HG03066 (cell line): Measurements from ENCODE around the gene MFSD6L.
"Not testable (repeated sequence)": the region's sequence is repeated elsewhere in the genome, so short reads cannot be mapped to it uniquely, and the experiment has no call there.

Experiments used
- ATAC-seq: cut with Tn5 transposase; IDR thresholded peaks from one replicate; pipeline ENCODE4 v1.9.1; 2021; ENCODE audit warnings: low read depth; ENCODE audit not compliant: unreplicated experiment

MFSD6L gene

DNA sequence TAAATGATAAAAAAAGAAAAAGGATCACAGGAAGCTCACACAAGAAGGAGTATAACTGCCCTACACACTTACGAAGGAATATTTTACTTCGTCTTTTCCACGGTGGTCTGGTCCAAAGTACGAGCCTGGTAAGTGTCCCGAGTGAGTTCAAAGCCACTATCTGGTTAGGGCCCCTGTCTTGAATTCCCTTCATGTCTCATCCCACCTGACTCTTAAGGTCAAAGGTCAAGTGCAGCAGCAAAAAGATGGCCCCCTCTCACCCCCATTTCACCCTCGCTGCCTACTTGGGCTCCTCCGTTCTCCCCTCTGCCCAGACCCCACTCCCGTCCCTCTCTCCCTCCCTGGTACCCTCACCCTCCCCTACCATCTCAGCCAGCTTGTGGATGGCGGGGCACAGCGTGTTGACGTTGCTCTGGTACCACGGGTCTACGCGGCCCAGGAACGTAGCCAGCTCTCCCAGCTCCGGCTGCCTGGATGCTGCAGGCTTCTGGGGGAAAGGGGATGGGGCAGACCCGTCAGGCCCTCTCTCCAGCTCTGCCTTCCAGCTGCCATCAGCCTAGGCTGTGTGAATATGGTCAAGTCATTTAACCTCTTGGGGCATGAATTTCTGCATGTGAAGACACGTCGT, 27.8 kb upstream of the MFSD6L start:
- no peak for ATAC-seq

- no peak for ATAC-seq
Observed at GRCh38 chr17:8825802-8826201, 26.6 kb upstream of the MFSD6L start.

- ATAC-seq: no peak
Observed at GRCh38 chr17:8823279-8823678, 24.1 kb upstream of the MFSD6L start.

- no peak for ATAC-seq
Observed at GRCh38 chr17:8822401-8823035, 23.4 kb upstream of the MFSD6L start.

DNA sequence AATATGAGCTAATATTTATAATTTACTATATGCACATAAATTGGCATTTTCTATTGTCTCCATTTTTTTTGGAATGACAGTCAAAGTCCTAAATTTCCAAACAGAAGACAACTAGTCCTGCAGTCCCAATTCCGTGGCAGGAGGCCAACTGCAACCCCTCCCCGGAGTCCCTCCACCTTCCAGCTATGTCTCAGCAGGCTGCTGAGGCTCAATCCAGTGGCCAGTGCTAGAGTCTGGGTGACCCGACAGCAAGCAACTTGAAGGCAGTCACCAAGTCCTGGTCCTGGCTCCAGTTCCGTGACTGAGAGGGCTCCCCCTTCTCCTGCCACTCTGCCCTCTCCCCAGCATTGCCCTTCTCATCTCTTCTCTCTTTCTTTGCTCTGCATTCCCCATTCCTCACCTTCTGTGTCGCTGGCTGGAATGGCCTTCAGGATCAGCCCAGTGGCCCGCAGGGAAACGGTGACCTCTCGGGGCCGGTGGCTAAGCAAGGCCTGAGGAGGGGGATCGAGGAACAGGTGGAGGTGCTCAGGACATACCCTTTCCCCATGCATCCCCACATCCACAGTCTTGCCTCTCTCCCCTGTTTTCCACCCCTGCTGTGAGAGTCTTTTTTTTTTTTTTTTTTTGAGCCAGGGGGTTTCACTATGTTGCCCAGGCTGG, 22.4 kb upstream of the MFSD6L start:
- no peak for ATAC-seq

GRCh38 chr17:8820311-8821010, 21.3 kb upstream of the MFSD6L start:
- ATAC-seq: no peak

DNA sequence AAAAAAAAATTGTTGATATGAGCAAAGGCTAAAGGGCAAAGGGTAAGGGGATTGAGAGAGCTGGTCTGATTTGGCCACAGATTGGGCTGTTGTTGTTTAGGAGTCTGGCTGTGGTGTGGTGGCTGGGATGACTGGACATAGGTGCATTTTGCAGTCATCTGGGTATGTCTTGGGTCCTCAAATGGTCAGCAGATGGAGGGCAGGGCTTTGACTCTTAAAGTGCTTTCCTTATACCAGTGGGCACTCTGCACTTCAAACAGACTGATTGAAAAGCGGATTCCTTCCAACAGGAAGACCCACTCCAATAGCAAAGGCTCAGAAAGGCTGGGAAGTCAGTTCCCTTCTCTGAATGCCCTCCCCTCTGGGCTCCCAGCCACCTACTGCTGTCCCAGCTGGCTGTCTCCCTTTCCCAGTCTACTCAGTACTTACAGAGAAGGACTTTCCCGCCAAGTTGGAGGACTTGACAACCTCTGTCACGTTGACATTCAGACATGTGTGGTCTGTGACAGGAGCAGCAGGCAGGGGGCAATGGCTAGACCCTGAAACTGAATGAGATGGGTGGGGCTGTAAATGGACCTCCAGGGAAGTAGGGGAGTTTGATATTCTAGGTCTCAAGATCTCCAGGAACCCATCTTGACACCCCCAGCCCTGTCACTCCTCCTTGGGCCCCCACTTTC, 19.6 kb upstream of the MFSD6L start:
- no peak for ATAC-seq

GRCh38 chr17:8818047-8818446, 18.9 kb upstream of the MFSD6L start:
- ATAC-seq: no peak

DNA sequence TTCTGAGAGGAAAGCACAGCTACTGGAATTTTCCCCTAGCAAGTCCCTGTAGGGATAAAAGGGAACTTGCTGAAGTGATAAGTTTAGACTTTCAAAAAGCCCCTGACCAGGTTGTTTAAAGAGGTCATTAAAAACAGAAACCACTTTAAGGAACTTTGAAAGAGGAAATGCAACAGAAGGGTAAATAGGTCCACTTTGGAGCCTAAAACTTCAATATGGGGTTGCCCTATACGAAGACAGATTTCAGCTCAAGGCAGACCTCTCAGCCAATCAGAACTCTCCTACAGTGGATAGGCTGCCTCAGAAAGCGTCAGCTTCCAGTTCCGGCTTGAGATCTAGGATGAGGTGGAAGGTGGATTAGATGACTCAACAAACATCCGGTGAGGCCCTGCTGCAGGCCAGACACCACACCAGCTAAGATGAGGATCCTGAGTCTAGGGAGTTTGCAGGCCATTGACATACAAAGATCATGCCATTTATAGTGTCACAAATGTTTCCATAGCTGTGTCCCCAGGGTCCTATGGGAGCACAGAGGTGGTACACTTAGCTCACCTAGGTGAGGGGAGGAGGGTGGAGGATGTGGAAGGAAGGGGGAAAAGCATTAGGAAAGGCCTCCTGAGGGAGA, 7.9 kb upstream of the MFSD6L start:
- ATAC-seq: peak; percentile 86

DNA sequence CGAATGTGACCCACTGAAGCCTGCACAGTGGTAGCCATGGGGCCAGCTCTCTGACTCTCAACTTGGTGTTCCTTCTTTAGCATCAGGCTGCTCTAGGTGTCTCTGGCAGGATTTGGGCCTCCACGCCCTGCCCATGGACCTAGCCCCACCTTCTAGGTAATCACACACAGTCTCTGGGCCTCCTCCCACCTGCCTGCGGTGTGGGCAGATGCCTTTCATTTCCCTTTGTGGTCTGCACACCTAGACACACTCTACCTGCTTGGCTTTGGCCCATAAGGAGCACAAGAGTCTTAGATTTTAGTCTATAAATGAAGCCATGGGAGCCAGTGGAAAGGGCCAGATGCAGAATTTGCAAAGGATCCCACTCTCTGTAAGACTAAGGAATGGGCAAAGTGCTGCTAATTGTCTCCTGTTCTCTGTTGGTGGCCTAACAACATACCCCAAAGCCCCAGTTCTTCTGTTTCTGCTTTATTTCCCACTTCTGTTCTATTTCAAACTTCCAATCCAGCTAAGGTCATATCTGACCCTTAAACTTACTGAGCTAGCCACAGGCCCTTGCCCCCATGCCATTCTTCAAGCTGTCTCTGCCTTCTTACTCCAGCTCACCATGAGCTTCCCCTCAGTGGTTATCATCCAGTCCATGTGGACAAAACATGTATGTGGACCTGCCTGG, 7.2 kb upstream of the MFSD6L start:
- ATAC-seq: no peak

GRCh38 chr17:8805396-8805795, 6.2 kb upstream of the MFSD6L start:
- not testable (repeated sequence) for ATAC-seq

DNA sequence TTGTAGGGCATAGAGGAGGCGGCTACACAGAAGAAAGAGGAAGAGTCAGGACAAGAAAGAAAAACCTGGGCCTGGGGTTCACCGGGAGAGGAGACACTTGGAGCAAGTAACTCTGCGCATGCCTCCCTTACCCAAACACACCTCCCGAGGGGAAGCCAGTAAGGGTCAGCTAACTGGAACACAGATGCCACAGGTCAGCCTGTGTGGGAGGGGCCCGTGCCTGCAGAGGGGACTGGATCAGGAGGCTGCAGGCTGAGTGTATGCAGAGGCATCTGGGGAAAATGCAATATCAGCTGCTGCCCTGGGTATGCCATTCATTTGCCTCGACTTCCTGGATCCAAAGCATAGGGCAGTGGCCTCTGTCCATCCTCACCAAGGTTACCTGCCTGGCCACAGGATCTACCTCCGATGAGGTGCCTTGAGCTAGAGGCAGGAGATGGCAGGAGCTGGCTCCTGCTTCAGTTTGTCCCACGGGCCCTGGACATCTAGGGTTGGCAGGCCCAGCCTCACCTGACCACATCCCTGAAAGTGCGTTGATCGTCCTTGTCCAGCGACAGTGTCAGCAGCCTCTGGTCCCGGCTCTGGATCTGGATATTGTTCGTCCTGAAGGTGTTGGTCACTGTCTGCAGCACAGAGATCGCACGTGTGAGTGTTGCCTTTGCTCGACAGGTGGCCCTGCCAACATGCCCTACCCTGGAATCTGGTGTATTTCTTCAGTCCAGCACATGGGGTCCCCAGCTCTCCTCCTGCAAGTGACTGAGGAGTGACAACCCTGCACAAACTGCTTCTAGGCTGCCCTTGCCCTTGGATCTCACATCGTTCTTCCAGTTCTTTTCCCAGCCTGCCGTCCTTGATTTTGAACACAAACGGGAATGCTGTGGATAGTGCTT, 4.6 kb upstream of the MFSD6L start:
- no peak for ATAC-seq

DNA sequence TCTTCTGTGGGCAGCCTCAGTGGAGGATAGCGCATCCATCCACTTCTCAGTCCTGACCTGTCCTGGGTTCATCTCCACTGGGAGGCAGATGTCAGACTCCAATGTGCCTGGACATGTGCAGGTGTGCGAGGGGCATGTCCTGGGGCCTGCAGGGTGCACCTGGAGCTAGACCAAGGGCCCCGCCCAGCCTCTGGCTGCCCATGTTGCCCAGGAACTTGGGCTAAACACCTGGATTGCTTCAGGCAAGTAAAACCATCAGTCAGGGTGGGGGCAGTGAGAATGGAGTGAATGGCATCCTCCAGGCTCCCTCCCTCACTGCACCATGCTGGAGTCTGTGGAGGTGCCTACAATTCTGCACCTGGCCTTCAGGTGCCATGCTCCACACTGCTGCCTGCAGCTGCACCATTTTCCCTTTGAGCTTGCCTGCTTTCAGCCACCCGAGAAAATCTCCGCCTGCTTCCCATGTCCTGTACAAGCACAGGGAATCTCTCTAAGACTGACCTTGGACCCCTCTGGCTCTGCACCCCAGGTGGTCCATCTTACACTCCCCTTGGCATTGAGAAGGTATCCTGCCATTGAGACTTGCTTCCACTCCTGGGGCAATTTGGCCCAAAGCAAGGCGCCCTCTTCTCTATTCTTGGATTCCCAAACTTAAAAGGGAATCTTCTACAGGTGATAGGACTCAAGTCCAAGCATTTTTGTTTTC, 2.1 kb upstream of the MFSD6L start:
- ATAC-seq: no peak

- no peak for ATAC-seq
Observed at GRCh38 chr17:8800656-8801055, 1.5 kb upstream of the MFSD6L start.

DNA sequence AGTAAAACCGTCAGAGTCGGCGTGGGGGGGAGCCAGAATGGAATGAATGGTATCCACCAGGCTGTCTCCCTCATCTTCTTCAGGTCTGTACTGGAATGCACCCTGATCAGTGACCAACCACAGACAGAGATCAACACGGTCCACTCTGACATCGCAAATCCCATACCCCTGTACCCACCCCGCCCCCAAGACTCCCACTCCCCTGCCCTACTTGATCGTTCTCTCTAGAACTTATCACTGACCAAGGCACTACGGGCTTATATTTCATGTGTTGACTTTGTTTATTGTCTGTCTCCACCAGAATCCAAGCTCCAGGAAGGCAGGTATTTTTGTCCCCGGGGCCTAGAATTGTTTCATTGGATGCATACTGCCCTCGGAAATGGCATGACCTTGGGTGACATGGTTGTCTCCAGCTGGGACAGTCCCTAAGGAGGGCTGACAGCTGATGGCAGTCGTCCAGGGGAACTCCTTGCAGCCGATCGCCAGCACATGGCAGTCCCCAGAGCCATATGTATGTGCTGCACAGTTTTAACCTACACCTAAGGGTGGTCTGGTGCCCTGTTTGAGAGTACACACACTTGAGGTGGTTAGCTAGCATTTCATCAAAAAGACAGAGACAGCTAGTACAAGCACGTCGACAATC, 526 bp upstream of the MFSD6L start:
- ATAC-seq: no peak

DNA sequence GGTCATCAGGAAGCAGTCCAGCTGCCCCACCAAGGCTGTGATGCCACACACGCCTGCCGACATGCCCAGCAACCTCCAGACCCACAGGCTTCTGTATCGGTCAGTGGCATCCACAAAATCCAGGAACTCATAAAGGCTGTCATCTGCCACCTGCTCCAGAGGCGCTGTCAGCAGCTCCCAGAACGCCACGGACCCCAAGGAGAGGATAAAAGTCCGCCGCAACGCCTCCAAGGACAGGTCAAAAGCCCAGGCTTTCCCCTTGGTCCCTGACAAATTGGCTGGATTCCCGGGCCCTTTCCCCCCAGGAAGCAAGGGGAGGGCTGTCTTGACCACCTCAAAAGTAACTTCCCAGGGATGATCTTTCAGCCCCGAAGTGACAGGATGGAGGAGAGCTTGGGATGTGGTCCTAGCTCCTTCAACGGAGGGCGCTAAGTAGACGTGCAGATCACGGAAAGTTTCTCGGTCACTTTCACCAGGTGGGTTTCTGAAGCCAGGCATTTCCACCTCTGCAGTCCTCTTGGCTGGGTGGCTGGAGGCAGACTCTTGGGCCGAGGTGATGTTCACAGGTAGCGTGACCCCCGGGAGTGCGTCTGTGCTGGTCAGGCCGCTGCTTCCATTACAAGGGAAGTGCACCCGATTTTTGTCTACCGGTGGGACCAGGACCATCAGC, 854 bp downstream of the MFSD6L start:
- no peak for ATAC-seq

- no peak for ATAC-seq
Observed at GRCh38 chr17:8797621-8798175, 1.5 kb downstream of the MFSD6L start.
